Measurements from ENCODE around the gene PTPRA.
"Not testable (repeated sequence)": the region's sequence is repeated elsewhere in the genome, so short reads cannot be mapped to it uniquely, and the experiment has no call there.

PTPRA gene

GRCh38 chr20:3014662-3015061 lies 141.4 kb downstream of the PTPRA start:
- H3K4me3 ChIP-seq (ENCODE audit: low read depth, low read length) = no peak overlapping the region
- no peaks in the 10 kb centered on the region for H3K27me3 ChIP-seq (ENCODE audit: insufficient read depth, low read length)
- H3K36me3 ChIP-seq (ENCODE audit: insufficient read depth, low read length) = peaks cover 10% of the 10 kb centered on the region
- H2AFZ ChIP-seq (ENCODE audit: low read length, unreplicated experiment) = no peak overlapping the region
- H3K79me2 ChIP-seq (ENCODE audit: control insufficient read depth, insufficient read depth, low read length, unreplicated experiment) = no peaks in the 10 kb centered on the region
- no peak overlapping the region for H3K27ac ChIP-seq (ENCODE audit: low read depth, low read length)
- peaks cover 12% of the 10 kb centered on the region for H3K4me1 ChIP-seq (ENCODE audit: control insufficient read depth, insufficient read depth, low read length, unreplicated experiment)

DNA sequence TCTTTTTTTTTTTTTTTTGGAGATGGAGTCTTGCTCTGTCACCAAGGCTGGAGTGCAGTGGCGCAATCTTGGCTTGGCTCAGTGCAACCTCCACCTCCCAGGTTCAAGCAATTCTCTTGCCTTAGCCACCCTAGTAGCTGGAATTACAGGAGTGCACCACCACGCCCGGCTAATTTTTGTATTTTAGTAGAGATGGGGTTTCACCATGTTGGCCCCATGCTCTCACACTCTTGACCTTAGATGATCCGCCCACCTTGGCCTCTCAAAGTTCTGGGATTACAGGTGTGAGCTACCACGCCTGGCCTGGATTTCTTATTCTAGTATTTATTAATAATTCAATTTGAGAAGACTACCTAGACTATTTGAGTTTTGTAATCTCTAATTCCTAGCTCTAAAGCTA lies 142.0 kb downstream of the PTPRA start:
- H3K27me3 ChIP-seq (ENCODE audit: insufficient read depth, low read length); H2AFZ ChIP-seq (ENCODE audit: low read length, unreplicated experiment); H3K79me2 ChIP-seq (ENCODE audit: control insufficient read depth, insufficient read depth, low read length, unreplicated experiment); H3K4me3 ChIP-seq (ENCODE audit: low read depth, low read length); H3K36me3 ChIP-seq (ENCODE audit: insufficient read depth, low read length); H3K27ac ChIP-seq (ENCODE audit: low read depth, low read length): not testable (repeated sequence)
- H3K4me1 ChIP-seq (ENCODE audit: control insufficient read depth, insufficient read depth, low read length, unreplicated experiment) = peaks cover 12% of the 10 kb centered on the region

DNA sequence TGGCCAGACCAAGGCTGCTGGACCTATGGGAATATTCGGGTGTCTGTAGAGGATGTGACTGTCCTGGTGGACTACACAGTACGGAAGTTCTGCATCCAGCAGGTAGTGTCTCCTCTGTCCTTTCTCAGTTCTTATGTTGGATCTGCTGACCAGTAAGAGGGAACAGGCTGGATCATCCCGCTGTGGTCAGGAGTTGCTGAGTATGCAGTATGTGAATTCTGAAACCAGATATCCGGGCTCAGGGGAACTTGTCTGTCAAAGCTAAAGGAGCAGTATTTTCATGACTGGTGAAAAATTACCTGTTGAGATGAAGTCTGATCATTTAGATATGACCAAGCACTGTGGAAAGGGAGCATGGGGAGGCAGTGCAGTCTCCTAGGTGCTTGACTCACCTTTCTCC lies 148.0 kb downstream of the PTPRA start:
- Histone ChIP-seq H2AFZ (ENCODE audit: low read length, unreplicated experiment) (no peak overlapping the region), H3K4me3 (ENCODE audit: low read depth, low read length) (no peak overlapping the region), H3K79me2 (ENCODE audit: control insufficient read depth, insufficient read depth, low read length, unreplicated experiment) (no peaks in the 10 kb centered on the region), H3K27me3 (ENCODE audit: insufficient read depth, low read length) (no peaks in the 10 kb centered on the region), H3K27ac (ENCODE audit: low read depth, low read length) (no peak overlapping the region), H3K36me3 (ENCODE audit: insufficient read depth, low read length) (peaks cover 14% of the 10 kb centered on the region; the same call in 1 of the 2 replicates), H3K4me1 (ENCODE audit: control insufficient read depth, insufficient read depth, low read length, unreplicated experiment) (no peaks in the 10 kb centered on the region)

DNA sequence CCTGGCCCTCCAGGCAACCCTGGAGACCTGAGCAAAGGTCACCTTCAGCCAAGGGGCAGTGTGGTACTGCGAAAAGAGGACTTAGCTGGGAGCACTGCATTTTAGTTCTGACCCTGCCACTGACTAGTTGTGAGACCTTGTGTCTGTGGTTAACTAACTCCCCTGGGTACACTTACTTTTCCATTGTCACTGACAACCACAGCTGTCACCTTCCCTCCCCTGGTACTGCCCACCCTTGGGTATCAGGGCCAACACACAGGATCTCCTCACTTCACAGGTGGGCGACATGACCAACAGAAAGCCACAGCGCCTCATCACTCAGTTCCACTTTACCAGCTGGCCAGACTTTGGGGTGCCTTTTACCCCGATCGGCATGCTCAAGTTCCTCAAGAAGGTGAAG lies 148.5 kb downstream of the PTPRA start:
- H3K27me3 ChIP-seq (ENCODE audit: insufficient read depth, low read length) = no peaks in the 10 kb centered on the region
- no peak overlapping the region for H3K27ac ChIP-seq (ENCODE audit: low read depth, low read length)
- no peaks in the 10 kb centered on the region for H3K4me1 ChIP-seq (ENCODE audit: control insufficient read depth, insufficient read depth, low read length, unreplicated experiment)
- H3K36me3 ChIP-seq (ENCODE audit: insufficient read depth, low read length) = peaks cover 16% of the 10 kb centered on the region; the same call in 1 of the 2 replicates
- no peak overlapping the region for H3K4me3 ChIP-seq (ENCODE audit: low read depth, low read length)
- H3K79me2 ChIP-seq (ENCODE audit: control insufficient read depth, insufficient read depth, low read length, unreplicated experiment) = no peaks in the 10 kb centered on the region
- H2AFZ ChIP-seq (ENCODE audit: low read length, unreplicated experiment) = no peak overlapping the region

- not testable (repeated sequence) for H3K27ac ChIP-seq (ENCODE audit: low read depth, low read length); H3K36me3 ChIP-seq (ENCODE audit: insufficient read depth, low read length); H3K79me2 ChIP-seq (ENCODE audit: control insufficient read depth, insufficient read depth, low read length, unreplicated experiment); H3K4me3 ChIP-seq (ENCODE audit: low read depth, low read length); H3K27me3 ChIP-seq (ENCODE audit: insufficient read depth, low read length); H2AFZ ChIP-seq (ENCODE audit: low read length, unreplicated experiment); H3K4me1 ChIP-seq (ENCODE audit: control insufficient read depth, insufficient read depth, low read length, unreplicated experiment)
Measured at GRCh38 chr20:3022559-3023490, 149.5 kb downstream of the PTPRA start.

- Histone ChIP-seq H3K27ac (ENCODE audit: low read depth, low read length) (no peak overlapping the region), H3K36me3 (ENCODE audit: insufficient read depth, low read length) (peaks cover 9% of the 10 kb centered on the region; the same call in 1 of the 2 replicates), H3K4me1 (ENCODE audit: control insufficient read depth, insufficient read depth, low read length, unreplicated experiment) (no peaks in the 10 kb centered on the region), H3K4me3 (ENCODE audit: low read depth, low read length) (no peak overlapping the region), H3K27me3 (ENCODE audit: insufficient read depth, low read length) (no peaks in the 10 kb centered on the region), H2AFZ (ENCODE audit: low read length, unreplicated experiment) (no peak overlapping the region), H3K79me2 (ENCODE audit: control insufficient read depth, insufficient read depth, low read length, unreplicated experiment) (no peaks in the 10 kb centered on the region)
Measured at GRCh38 chr20:3027987-3028386, 154.7 kb downstream of the PTPRA start.

DNA sequence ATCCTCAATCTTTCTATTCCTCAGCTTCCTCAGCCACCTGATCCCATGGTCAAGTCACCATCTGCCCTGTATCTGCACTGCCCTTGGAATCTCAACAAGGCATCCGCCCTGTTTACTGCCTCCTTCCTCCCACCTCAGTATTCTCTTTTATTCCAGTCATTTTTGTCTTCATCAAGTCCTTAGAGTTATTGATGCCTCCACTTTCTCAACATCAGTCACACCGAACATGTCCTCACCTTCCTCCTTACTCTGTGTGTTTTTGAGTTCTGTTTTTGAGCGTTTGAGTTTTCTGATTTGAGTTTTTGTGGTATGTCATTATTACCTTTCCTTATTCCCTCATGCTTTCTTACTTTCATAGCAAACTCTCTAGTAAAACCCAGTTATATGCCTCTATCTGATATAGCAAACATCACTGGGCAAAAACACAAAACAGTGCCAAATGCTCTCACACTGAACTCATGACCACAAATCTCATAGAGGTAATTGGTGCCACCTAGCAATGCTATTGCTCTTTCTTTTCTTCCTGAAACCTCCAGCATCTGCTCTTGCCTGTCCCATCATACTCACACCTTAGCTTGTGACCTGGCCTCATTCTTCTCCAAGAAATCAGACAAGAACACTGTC lies 158.4 kb downstream of the PTPRA start:
- Histone ChIP-seq H3K79me2 (ENCODE audit: control insufficient read depth, insufficient read depth, low read length, unreplicated experiment) (no peaks in the 10 kb centered on the region), H3K27me3 (ENCODE audit: insufficient read depth, low read length) (no peaks in the 10 kb centered on the region), H2AFZ (ENCODE audit: low read length, unreplicated experiment) (no peak overlapping the region), H3K4me3 (ENCODE audit: low read depth, low read length) (no peak overlapping the region), H3K27ac (ENCODE audit: low read depth, low read length) (no peak overlapping the region), H3K36me3 (ENCODE audit: insufficient read depth, low read length) (peaks cover 12% of the 10 kb centered on the region; the same call in 1 of the 2 replicates), H3K4me1 (ENCODE audit: control insufficient read depth, insufficient read depth, low read length, unreplicated experiment) (no peaks in the 10 kb centered on the region)

- Histone ChIP-seq H3K79me2 (ENCODE audit: control insufficient read depth, insufficient read depth, low read length, unreplicated experiment) (no peaks in the 10 kb centered on the region), H2AFZ (ENCODE audit: low read length, unreplicated experiment) (no peak overlapping the region), H3K36me3 (ENCODE audit: insufficient read depth, low read length) (peaks cover 13% of the 10 kb centered on the region; the same call in 1 of the 2 replicates), H3K27ac (ENCODE audit: low read depth, low read length) (no peak overlapping the region), H3K4me3 (ENCODE audit: low read depth, low read length) (no peak overlapping the region), H3K27me3 (ENCODE audit: insufficient read depth, low read length) (no peaks in the 10 kb centered on the region), H3K4me1 (ENCODE audit: control insufficient read depth, insufficient read depth, low read length, unreplicated experiment) (no peaks in the 10 kb centered on the region)
Measured at GRCh38 chr20:3032624-3033023, 159.3 kb downstream of the PTPRA start.

DNA sequence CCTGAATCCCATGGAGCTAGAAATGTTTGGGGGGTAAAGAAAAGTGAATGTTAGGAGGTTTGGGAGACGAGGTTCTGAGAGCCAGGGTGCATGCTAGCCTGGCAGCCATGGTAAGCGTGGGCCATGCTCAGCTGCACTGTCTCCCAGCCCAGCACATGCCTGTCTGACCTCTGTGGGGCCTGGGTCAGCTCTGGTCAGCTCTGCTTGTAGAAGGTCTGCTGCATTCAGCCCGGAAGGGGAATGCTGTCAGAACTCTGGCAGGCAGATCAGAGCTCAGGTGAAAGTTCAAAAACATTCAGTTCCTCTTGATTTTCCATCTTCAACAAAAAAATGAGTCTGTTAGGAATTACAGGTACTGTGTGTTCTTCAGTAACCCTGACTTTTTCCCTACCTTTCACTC lies 164.4 kb downstream of the PTPRA start:
- H2AFZ ChIP-seq (ENCODE audit: low read length, unreplicated experiment) = no peak overlapping the region
- 0 out of 2 replicates have a peak, but pooled peaks cover 10% of the 10 kb centered on the region for H3K36me3 ChIP-seq (ENCODE audit: insufficient read depth, low read length)
- H3K4me3 ChIP-seq (ENCODE audit: low read depth, low read length) = no peak overlapping the region
- no peaks in the 10 kb centered on the region for H3K79me2 ChIP-seq (ENCODE audit: control insufficient read depth, insufficient read depth, low read length, unreplicated experiment)
- H3K4me1 ChIP-seq (ENCODE audit: control insufficient read depth, insufficient read depth, low read length, unreplicated experiment) = peaks cover 7% of the 10 kb centered on the region
- H3K27me3 ChIP-seq (ENCODE audit: insufficient read depth, low read length) = no peaks in the 10 kb centered on the region
- H3K27ac ChIP-seq (ENCODE audit: low read depth, low read length) = no peak overlapping the region

DNA sequence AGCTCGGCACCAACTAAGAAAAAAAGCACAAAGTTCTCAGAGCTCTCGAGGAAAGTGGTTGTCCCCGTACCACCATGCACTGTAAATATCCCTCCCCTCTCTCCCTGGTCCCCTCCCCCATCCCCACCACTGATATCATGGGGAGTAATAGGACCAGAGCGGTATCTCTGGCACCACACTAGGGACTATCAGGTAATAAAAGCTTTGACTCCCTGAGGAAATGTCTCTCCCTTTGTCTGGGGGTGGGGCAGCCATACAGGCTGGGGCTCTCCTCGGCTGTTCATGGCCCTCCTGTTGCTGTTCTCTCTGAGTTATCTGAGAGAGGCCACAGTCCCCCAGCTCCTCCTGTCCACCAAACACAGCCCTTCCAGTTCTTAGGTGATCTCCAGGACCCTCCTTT lies 165.2 kb downstream of the PTPRA start:
- Histone ChIP-seq H3K4me1 (ENCODE audit: control insufficient read depth, insufficient read depth, low read length, unreplicated experiment) (peaks cover 7% of the 10 kb centered on the region), H3K27me3 (ENCODE audit: insufficient read depth, low read length) (no peaks in the 10 kb centered on the region), H3K4me3 (ENCODE audit: low read depth, low read length) (no peak overlapping the region), H3K27ac (ENCODE audit: low read depth, low read length) (no peak overlapping the region), H3K79me2 (ENCODE audit: control insufficient read depth, insufficient read depth, low read length, unreplicated experiment) (no peaks in the 10 kb centered on the region), H2AFZ (ENCODE audit: low read length, unreplicated experiment) (no peak overlapping the region), H3K36me3 (ENCODE audit: insufficient read depth, low read length) (0 out of 2 replicates have a peak, but pooled peaks cover 10% of the 10 kb centered on the region)

- Histone ChIP-seq H3K27ac (ENCODE audit: low read depth, low read length) (no peak overlapping the region), H3K4me1 (ENCODE audit: control insufficient read depth, insufficient read depth, low read length, unreplicated experiment) (peaks cover 7% of the 10 kb centered on the region), H3K27me3 (ENCODE audit: insufficient read depth, low read length) (no peaks in the 10 kb centered on the region), H3K4me3 (ENCODE audit: low read depth, low read length) (no peak overlapping the region), H2AFZ (ENCODE audit: low read length, unreplicated experiment) (no peak overlapping the region), H3K36me3 (ENCODE audit: insufficient read depth, low read length) (0 out of 2 replicates have a peak, but pooled peaks cover 10% of the 10 kb centered on the region), H3K79me2 (ENCODE audit: control insufficient read depth, insufficient read depth, low read length, unreplicated experiment) (no peaks in the 10 kb centered on the region)
Measured at GRCh38 chr20:3039426-3039825, 166.1 kb downstream of the PTPRA start.

All from ACC112 (cell line).